Body of pancreas (tissue), 4 donors: ENCODE data around the gene XRN1. TPM values are rescaled to one million over a fixed set of nuclear protein-coding genes. Genes with fewer than 3 reads are reported as not detected.
"Not testable (repeated sequence)": the region's sequence is repeated elsewhere in the genome, so short reads cannot be mapped to it uniquely, and the experiment has no call there.

Source experiments
- ATAC-seq: fragments of 150-250 bp; one replicate; pipeline ENCODE4 v1.9.1; 2016
- DNase-seq, 4 donors: peaks; one replicate each; pipeline ENCODE4 v3.0.0-alpha.2; 2019
- H3K27ac ChIP-seq, 4 donors: fragments of 200-600 bp; sonication (generic); 1 replicate in 3 of 4; 2 replicates in 1 of 4; pipeline versions ENCODE4 v1.5.1 to v1.6.1; 2016 to 2019; ENCODE audit warnings: mild to moderate bottlenecking in 1 of 4, mixed read lengths in 1 of 4, moderate library complexity in 1 of 4
- H3K27me3 ChIP-seq, 2 donors: fragments of 200-600 bp; sonication (generic); one replicate each; pipeline ENCODE4 v1.6.0; 2016; ENCODE audit warnings: mild to moderate bottlenecking in 1 of 2
- H3K36me3 ChIP-seq, 2 donors: fragments of 200-600 bp; sonication (generic); replicated peaks in 1 of 2; 2 replicates each; pipeline ENCODE4 v1.5.1; 2016; ENCODE audit warnings: low read depth in 2 of 2; ENCODE audit not compliant: insufficient read depth in 1 of 2
- H3K4me1 ChIP-seq: fragments of 200-600 bp; sonication (generic); one replicate; pipeline ENCODE4 v1.6.0; 2016
- H3K4me3 ChIP-seq, 2 donors: fragments of 200-600 bp; sonication (generic); 1 replicate in 1 of 2; 2 replicates in 1 of 2; pipeline ENCODE4 v1.5.1; 2016 to 2019
- H3K9me3 ChIP-seq, 3 donors: fragments of 200-600 bp; sonication (generic); 1 replicate in 2 of 3; 2 replicates in 1 of 3; pipeline ENCODE4 v1.5.1; 2016
- CTCF ChIP-seq, 7 experiments: fragments of 450-650 bp in 4 of 7; fragments of 200-600 bp in 3 of 7; sonication (generic) in 3 of 7; IDR thresholded peaks; one replicate each; pipeline ENCODE4 v1.5.1; 2016 to 2019; ENCODE audit warnings: antibody characterized with exemption in 7 of 7
- POLR2A ChIP-seq, 3 donors: fragments of 450-650 bp; IDR thresholded peaks; one replicate each; pipeline ENCODE4 v1.6.1; 2016; ENCODE audit warnings: antibody characterized with exemption in 3 of 3, mild to moderate bottlenecking in 2 of 3
- WGBS, 2 donors: methylation state at CpG; one replicate each; pipeline ENCODE4 v1.1.5; 2017; 5-methylcytosine and 5-hydroxymethylcytosine counted together
- intact Hi-C: fragments of 100-400 bp; cut with DNase I; formaldehyde crosslinking; loops from one replicate; pipeline ENCODE4 v1.15.1; 2023
- total RNA-seq, 2 donors: library from RNA; depleted of rRNA; stranded (reverse); fragments of >200 nt; gene quantifications; one replicate each; pipeline ENCODE4 v1.1.0, GENCODE V29; 2016

XRN1 gene
- total RNA-seq, 2 donors from 2014 or later: 20.5 to 37.2 TPM

GRCh38 chr3:142374687-142375086, 73.2 kb downstream of the XRN1 start:
- Histone ChIP-seq H3K27me3 (no peaks in the 10 kb centered on the region), H3K4me1 (no peaks in the 10 kb centered on the region), H3K36me3 (peaks cover 0 to 5% of the 10 kb centered on the region in 2 donors), H3K4me3 (no peak overlapping the region), H3K27ac (no peak overlapping the region), H3K9me3 (no peaks in the 10 kb centered on the region)
- TF ChIP-seq CTCF (IDR thresholded peaks at IDR 0.05) (no peak), POLR2A (IDR thresholded peaks at IDR 0.05) (no peak)
- ATAC-seq (no peak), DNase-seq (no peak)
- WGBS, 2 donors: 95 to 97% methylated on average over 3 of the region's 3 CpGs
- intact Hi-C loops: no loop called here

DNA sequence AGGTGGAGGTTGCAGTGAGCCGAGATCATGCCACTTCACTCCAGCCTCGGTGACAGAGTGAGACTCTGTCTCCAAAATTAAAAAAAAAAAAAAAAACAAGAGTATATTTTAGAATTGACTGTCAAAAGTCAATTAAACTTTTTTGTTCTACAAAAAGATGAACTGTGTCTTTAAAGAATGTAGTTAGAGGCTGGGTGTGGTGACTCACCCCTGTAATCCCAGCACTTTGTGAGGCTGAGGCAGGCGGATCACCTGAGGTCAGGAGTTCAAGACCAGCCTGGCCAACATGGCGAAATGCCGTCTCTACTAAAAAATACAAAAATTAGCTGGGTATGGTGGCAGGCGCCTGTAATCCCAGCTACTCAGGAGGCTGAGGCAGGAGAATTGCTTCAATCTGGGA, 78.3 kb downstream of the XRN1 start:
- H3K9me3 ChIP-seq, intact Hi-C loops, DNase-seq, ATAC-seq, H3K27ac ChIP-seq, H3K27me3 ChIP-seq, H3K4me1 ChIP-seq, H3K36me3 ChIP-seq, H3K4me3 ChIP-seq: not testable (repeated sequence)
- WGBS, 2 donors: 94 to 99% methylated on average over 6 of the region's 6 CpGs

GRCh38 chr3:142366434-142366833, 81.4 kb downstream of the XRN1 start:
- Histone ChIP-seq H3K27me3 (no peaks in the 10 kb centered on the region), H3K4me1 (peaks cover 11% of the 10 kb centered on the region), H3K4me3 (no peak overlapping the region), H3K9me3 (no peaks in the 10 kb centered on the region), H3K27ac (no peak overlapping the region), H3K36me3 (peaks cover 0 to 6% of the 10 kb centered on the region in 2 donors)
- intact Hi-C loops: no loop called here
- DNase-seq (no peak), ATAC-seq (no peak)
- WGBS, 2 donors: 81 to 82% methylated on average over 1 of the region's 1 CpG
- TF ChIP-seq CTCF (IDR thresholded peaks at IDR 0.05) (no peak), POLR2A (IDR thresholded peaks at IDR 0.05) (no peak)

DNA sequence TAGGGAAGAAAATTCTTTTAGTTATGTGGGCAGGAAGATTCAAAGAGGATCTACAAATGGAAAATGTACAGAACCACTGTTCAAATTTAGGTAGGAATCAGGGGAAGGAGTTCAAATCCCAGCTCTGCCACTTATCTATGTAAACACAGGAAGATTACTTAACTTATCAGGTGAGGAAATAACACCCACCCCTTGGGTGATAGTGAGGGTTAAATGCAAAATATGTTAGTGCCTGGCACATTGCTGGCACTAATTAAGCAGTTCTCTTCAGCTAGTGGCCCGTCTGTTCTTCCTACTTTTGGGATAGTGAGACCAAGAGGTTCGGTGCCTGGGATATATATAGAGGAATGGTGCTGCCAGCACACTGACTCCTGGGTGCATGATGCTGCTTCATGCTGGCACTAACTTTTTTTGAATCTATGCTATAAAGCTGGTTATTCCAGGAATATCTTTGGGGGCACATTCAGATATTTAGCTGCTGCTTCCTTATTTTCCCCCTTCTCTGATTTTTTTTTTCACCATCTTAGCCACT, 83.8 kb downstream of the XRN1 start:
- Histone ChIP-seq H3K36me3 (peaks cover 0 to 8% of the 10 kb centered on the region in 2 donors), H3K9me3 (no peaks in the 10 kb centered on the region), H3K27ac (no peak overlapping the region), H3K4me1 (peaks cover 11% of the 10 kb centered on the region), H3K4me3 (no peak overlapping the region), H3K27me3 (no peaks in the 10 kb centered on the region)
- intact Hi-C loops: no loop called here
- DNase-seq (no peak), ATAC-seq (no peak)
- 69 to 78% methylated on average over 2 of the region's 2 CpGs for WGBS, 2 donors
- TF ChIP-seq CTCF (IDR thresholded peaks at IDR 0.05) (no peak), POLR2A (IDR thresholded peaks at IDR 0.05) (no peak)

- ATAC-seq, H3K27ac ChIP-seq, DNase-seq, H3K4me3 ChIP-seq, H3K36me3 ChIP-seq, intact Hi-C loops, H3K9me3 ChIP-seq, H3K27me3 ChIP-seq: not testable (repeated sequence)
- peaks cover 11% of the 10 kb centered on the region for H3K4me1 ChIP-seq
- 24 to 47% methylated on average over 2 of the region's 2 CpGs for WGBS, 2 donors
Observed at GRCh38 chr3:142363433-142363832, 84.4 kb downstream of the XRN1 start.

DNA sequence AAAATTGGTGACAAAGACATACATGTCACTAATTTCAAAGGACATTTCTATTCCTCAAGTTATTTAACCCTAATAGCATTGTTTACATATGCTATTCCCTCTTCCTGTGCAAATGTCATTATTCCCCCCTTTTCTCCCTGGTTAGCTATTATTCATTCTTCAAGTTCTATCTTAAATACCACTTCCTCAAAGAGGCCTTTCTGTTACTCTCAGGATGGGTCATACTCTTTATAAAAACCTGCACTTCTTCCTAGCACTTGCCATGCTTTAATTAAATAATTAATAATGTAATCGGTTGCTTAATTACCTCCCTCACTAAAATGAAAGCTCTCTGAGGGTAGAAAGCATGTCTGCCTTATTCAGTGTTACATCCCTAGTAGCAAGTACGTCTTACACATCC, 88.5 kb downstream of the XRN1 start:
- peaks cover 9% of the 10 kb centered on the region for H3K4me1 ChIP-seq
- TF ChIP-seq CTCF (IDR thresholded peaks at IDR 0.05): no peak
- no peak for TF ChIP-seq POLR2A (IDR thresholded peaks at IDR 0.05)
- DNase-seq (no peak), ATAC-seq (no peak)
- intact Hi-C loops: no loop called here
- H3K4me3 ChIP-seq: no peak overlapping the region
- peaks cover 0 to 29% of the 10 kb centered on the region in 2 donors for H3K36me3 ChIP-seq
- no peaks in the 10 kb centered on the region for H3K9me3 ChIP-seq
- WGBS, 2 donors: 95 to 96% methylated on average over 2 of the region's 2 CpGs
- no peak overlapping the region for H3K27ac ChIP-seq
- no peaks in the 10 kb centered on the region for H3K27me3 ChIP-seq
